NCI-H1436 (cell line): ENCODE measurements around the gene IL3RA.

Experiments used
- DNase-seq: peaks from one replicate; lab custom pipeline; 2025; lab: John Stamatoyannopoulos, UW

The IL3RA gene

DNA sequence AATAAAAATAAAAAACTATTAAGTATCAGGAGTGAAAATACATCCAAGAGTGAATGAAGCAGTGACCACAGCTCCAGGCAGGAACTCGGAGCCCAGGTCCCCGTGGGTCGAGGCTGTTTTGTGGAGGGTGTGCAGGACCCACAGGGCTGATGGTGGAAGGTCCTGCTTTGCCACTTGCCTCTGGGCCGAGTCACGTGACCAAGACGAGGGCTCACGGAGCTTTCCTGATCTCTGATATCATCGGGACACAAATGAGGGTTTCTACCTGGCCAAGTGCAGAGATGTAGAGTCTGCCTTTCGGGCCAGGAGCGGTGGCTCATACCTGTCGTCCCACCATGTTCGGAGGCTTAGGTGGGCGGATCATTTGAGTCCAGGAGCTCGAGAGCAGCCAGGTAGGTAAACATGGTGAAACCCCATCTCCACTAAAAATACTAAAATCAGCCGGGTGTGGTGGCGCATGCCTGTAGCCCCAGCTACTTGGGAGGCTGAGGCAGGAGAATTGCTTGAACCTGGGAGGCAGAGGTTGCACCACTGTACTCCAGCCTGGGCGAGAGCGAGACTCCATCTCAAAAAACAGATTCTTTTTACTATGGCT, 48.2 kb downstream of the IL3RA start:
- no peak for DNase-seq

- no peak for DNase-seq
Observed at GRCh38 chrX:1385253-1386223, 49.0 kb downstream of the IL3RA start.

DNA sequence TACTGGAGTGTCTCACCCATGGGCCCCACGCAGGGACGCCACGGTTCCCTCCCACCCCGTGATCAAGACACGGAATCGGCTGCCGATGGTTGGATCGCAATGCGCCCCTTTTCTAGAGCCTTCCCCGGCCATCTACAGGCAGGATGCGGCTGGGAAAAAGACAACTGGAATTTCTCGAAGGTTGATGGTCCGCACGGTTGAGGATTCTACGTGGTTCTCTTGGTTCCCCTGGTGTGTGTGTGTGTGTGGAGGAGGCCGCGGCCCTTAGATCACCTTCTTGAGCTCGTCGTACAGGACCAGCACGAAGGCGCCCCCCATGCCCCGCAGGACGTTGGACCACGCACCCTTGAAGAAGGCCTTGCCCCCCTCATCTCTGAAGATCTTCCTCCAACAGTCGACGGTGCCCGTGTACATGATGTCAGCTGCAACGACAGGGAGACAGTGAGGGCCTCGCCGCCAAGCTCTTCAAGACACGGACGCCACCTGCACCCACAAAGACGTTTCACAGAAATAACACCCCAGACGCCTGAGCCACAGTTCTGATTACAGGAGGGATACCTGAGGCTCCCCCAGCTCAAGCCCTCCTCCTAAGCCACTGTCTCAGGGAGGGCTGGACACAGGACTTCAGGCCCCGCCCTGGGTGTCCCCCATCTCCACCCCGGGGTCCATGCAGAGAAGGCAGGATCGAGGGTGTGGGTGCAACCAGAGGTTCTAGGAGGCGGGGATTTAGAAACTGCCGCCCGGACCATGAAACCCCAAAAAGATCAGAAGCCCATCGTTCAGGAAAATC, 49.9 kb downstream of the IL3RA start:
- no peak for DNase-seq

- no peak for DNase-seq
Observed at GRCh38 chrX:1387141-1387776, 50.7 kb downstream of the IL3RA start.

DNA sequence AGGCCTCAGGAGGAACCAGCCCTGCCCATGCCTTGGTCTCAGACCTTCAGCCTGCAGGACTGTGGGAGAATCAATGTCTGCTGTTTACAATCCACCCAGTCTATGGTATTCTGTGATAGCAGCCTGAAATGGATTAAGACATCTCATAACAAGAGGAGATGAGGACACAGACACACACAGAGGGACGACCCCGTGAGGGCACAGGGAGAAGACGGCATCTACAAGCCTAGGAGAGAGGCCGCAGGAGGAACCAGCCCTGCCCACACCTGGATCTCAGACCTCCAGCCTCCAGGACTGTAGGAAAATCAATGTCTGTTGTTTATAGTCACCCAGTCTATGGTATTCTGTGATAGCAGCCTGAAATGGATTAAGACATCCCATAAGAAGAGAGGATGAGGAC, 52.1 kb downstream of the IL3RA start:
- DNase-seq: no peak

- no peak for DNase-seq
Observed at GRCh38 chrX:1389181-1389992, 52.8 kb downstream of the IL3RA start.

DNA sequence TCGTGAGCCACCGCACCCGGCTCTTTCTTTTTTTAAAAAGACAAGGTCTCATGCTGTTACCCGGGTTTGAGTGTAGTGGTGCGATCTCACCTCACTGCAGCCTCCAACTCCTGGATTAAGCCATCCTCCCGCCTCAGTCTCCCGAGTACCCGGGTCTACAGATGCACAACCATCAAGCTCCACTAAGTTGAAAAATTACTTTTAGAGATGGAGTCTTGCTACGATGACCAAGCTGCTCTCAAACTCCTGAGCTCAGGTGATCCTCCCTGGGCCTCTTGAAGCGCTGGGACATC, 53.4 kb downstream of the IL3RA start:
- no peak for DNase-seq

- no peak for DNase-seq
Observed at GRCh38 chrX:1390621-1391369, 54.2 kb downstream of the IL3RA start.

DNA sequence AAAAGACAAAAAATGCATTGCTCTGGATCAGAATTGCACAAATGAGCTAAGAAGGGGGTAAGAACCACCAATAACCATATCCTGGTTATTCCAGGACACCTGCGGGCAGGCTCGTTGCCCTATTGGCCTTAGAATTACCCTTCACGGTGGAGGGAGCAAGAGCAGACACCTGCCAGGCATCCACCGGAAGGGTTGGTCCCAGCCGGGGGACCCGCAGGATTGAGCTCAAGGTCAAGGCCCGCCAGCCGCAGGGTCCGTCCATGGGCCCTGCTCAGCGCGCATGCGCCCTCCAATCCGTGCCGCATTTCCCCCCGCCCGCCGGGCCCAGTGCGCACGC, 54.8 kb downstream of the IL3RA start:
- DNase-seq: no peak

DNA sequence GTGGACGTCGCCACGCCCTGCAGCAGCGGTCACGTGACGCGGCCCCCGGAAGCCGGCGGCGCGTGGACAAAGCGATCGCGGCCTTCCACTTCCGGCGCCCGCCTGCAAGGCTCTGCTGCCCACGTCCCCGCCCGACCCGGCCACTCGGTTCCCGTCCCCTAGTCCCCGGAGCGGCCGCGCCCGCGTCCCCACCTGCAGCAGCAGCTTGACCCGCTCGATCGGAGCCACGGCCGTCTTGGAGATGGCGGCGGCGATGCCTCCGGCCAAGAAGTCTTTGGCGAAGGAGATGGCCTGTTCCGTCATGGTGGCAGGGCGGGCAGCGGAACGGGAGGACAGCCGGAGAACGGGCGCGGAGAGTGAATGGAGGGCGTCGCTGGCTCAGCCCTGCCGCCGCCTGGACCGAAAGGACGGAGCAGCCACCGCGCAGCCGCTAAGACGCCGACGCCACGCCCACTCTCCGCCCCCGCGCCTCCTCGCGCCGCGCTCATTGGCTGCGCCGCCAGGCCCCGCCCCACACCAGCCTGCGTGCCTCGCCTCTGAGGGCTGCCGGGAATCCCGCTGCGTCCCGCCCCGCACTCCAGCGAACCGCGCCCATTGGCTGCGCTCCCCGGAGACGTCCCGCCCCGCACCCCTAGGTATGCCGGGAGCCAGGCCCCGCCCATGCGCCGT, 55.3 kb downstream of the IL3RA start, which contains the start of gene SLC25A6:
TSS of gene SLC25A6 (minus strand) at position 407 of the 669 bp plus-strand sequence. CDS start at position 303, 104 bp downstream.
- DNase-seq: no peak

DNA sequence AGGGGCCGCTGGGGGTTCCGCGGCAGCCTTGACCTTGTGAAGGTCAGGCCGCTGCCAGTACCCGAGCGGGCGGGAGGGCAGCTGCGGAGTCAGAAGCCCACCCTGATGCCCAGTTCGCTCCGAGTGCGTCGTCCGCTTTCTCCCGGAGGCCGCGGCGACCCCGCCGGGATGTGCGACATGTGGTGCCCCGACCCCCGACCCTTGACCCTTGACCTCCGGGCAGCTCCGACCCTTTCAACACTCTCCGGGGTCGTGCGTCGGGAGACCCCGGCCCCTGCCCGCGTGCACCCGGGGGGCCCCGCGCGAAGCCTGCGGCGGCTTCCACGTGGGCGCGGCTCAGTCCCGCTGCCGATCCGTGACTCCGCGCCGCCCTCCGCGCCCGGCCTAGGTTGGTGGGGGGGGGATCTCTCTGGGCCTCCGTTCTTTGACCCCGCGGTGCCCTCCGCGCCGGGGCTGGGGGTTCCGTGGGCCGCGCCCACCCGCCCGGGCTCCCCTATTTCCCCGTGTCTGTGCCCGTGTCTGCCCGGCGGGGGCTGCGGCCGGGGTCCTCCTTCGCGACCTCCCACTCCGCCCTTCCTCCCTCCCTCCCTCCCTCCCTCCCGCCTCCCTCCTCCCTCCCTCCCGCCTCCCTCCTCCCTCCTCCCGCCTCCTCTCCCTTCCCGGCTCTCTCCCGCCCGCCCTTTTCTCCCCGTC, 55.9 kb downstream of the IL3RA start:
- DNase-seq: no peak

DNA sequence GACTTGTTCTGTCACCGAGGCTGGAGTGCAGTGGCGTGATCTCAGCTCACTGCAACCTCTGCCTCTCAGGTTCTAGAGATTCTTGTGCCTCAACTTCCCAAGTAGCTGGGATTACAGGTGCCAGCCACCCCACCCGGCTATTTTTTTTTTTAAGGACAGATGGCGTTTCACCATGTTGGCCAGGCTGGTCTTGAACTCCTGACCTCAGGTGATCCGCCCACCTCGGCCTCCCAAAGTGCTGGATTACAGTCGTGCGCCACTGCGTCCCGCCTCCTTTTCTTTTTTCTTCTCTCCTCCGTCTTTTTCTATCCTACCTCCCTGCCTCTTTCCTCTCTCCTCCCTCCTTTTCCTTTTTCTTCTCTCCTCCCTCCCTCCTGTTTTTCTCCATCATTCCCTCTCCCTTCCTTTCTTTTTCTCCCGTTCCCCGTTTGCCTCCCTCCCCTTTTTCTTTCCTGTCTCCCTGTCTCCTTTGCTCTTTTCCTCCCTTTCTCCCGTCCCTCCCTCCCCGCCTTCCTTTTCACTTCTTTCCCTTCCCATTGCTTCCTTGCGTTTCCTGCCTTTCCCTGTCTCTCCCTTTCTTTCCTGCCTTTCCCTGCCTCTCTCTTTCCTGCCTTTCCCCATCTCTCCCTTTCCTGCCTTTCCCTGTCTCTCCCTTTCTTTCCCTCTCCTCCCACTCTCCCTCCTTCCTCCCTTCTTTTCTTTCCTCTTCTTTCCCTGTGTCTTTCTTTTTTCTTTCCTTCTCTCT, 57.5 kb downstream of the IL3RA start:
- DNase-seq: no peak

DNA sequence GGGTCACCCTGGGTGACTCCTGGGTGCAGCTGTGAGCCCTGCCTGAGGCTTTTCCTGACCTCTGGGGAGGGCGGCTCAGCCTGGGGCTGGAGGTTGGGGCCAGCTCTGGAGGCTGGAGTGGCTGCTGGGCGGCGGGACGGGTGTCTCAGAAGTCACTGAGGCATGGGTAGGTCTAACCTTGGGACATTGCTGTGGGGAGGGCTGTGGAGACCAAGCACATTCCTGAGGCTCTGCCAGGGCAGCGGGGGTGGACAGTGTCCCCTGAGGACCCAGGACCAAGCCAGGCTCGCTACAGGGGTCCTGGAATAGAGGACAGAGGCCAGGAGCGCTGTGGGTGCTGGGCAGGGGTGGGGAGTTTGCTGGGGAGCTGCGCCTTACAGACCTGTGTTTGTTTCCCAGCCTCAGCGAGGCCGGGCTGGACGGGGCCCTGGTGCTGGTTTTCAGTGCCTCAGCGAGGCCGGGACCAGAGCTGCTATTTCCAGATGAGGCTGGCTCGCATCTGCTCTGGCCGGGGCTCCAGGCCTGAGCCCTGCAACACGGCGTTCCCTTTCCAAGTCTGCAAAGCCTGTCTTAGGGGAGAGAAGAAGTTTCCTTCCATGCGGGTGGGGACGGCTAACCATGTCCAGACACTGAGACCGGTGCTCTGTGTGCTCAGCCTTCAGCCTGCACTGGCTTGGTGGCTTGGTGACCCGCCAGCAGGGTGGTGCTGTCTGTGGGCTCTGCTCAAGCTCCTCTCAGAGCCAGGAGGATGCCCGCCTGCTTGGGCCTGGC, 58.3 kb downstream of the IL3RA start:
- no peak for DNase-seq

- DNase-seq: no peak
Observed at GRCh38 chrX:1395646-1396216, 59.1 kb downstream of the IL3RA start.

DNA sequence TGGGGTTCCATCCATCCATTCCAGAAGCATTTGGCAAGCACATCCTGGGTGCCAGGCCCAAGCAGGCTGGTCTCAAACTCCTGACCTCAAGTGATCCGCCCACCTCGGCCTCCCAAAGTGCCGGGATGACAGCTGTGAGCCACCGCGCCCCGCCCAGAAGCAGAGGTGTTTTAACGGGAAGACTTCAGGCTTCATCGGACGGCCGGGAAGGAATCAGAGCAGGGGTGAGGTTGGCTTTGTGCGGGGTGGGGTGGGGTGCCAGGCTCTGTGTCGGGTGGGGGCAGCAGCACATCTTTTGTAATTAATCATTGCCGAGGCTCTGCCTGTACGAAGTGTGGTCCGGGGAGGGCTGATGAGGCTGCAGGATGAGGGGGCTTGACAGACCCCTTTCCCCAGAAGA, 60.4 kb downstream of the IL3RA start:
- no peak for DNase-seq

DNA sequence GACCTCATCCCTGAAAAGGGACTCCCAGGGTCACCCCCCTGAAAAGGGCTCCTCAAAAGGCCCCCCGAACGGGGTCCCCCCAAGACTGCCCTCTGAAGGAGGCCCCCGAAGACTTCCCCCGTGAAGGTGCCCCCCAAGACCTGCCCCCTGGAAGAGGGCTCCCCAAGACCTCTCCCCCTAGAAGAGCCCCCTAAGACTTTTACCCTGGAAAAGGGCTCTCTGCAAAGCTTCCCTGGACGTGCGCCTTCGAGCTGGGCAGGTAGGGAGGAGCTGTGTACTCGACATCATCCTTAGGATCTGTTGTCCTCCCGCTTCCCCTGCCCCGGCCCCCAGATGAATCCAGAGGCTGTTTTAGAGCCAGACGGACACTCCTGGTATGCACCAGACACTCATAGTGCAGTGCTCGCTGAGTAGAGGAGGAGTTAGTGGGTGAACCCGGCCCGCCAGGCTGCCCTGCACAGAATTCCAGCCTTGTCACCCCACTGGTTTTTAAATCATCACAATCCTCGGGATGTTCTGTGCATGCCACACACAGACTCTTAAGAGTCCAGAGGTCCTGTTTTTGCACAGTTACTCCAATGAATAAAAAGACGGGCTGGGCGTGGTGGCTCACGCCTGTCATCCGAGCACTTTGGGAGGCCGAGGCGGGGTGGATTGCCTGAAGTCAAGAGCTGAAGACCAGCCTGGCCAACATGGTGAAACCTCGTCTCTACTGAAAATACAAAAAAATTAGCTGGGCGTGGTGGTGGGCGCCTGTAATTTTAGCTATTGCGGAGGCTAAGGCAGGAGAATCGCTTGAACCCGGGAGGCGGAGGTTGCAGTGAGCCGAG, 61.1 kb downstream of the IL3RA start:
- no peak for DNase-seq
